HEK293T (cell line): ENCODE measurements around the gene KCNJ5.

ENCODE experiments used
- CTBP1 ChIP-seq: fragments of 450-650 bp; IDR thresholded peaks from 2 replicates; pipeline ENCODE4 v1.6.1; 2016; ENCODE audit warnings: borderline replicate concordance
- FOXA1 ChIP-seq: fragments of 450-650 bp; IDR thresholded peaks from 2 replicates; pipeline ENCODE4 v1.6.1; 2016; ENCODE audit warnings: mild to moderate bottlenecking
- FOXM1 ChIP-seq: fragments of 450-650 bp; IDR thresholded peaks from 2 replicates; pipeline ENCODE4 v1.6.1; 2017; ENCODE audit warnings: mild to moderate bottlenecking, borderline replicate concordance
- L3MBTL2 ChIP-seq: fragments of 450-650 bp; conservative IDR thresholded peaks from 2 replicates; pipeline ENCODE4 v1.6.1; 2016; ENCODE audit warnings: mild to moderate bottlenecking
- NFRKB ChIP-seq: fragments of 450-650 bp; IDR thresholded peaks from 2 replicates; pipeline ENCODE4 v1.6.1; 2016; ENCODE audit warnings: mild to moderate bottlenecking, moderate library complexity
- PKNOX1 ChIP-seq: fragments of 450-650 bp; IDR thresholded peaks from 2 replicates; pipeline ENCODE4 v1.6.1; 2016
- SP1 ChIP-seq: fragments of 450-650 bp; IDR thresholded peaks from 2 replicates; pipeline ENCODE4 v1.6.1; 2017
- TARDBP ChIP-seq: fragments of 450-650 bp; IDR thresholded peaks from 2 replicates; pipeline ENCODE4 v1.6.1; 2016
- ZNF384 ChIP-seq: fragments of 450-650 bp; IDR thresholded peaks from 2 replicates; pipeline ENCODE4 v1.6.1; 2016

GRCh38 chr11:128914216-128915148 lies 23.3 kb downstream of the KCNJ5 start:
- TF ChIP-seq PKNOX1 (no peak), L3MBTL2 (no peak), FOXA1 (no peak), TARDBP (no peak), ZNF384 (no peak), SP1 (no peak), FOXM1 (no peak), NFRKB (no peak), CTBP1 (no peak)
